BE2C (cell line): ENCODE measurements around the gene PPIB.

Source experiments
- DNase-seq: peaks from one replicate; pipeline ENCODE4 v3.0.0-alpha.2; 2020
- H3K27me3 ChIP-seq: fragments of 250-450 bp; sonication (Bioruptor Pico); 2 replicates; pipeline ENCODE4 v1.5.1; 2020; ENCODE audit warnings: mild to moderate bottlenecking
- H3K36me3 ChIP-seq: fragments of 250-450 bp; sonication (Bioruptor Pico); 2 replicates; pipeline ENCODE4 v1.5.1; 2020; ENCODE audit warnings: mild to moderate bottlenecking
- H3K4me1 ChIP-seq: fragments of 250-450 bp; sonication (Bioruptor Pico); 2 replicates; pipeline ENCODE4 v1.5.1; 2020
- H3K4me3 ChIP-seq: 2 replicates; pipeline ENCODE4 v1.5.1; 2011; ENCODE audit warnings: low read depth, low read length
- H3K9me3 ChIP-seq: fragments of 250-450 bp; sonication (Bioruptor Pico); 2 replicates; pipeline ENCODE4 v1.5.1; 2020
- TF ChIP-seq, protein P1 (sequence below): IDR thresholded peaks from 2 replicates; pipeline ENCODE4 v1.5.1; 2012; ENCODE audit warnings: mild to moderate bottlenecking, low read depth, low read length

PPIB gene

GRCh38 chr15:64182859-64183370 lies 20.1 kb upstream of the PPIB start:
- TF ChIP-seq, protein P1, sequence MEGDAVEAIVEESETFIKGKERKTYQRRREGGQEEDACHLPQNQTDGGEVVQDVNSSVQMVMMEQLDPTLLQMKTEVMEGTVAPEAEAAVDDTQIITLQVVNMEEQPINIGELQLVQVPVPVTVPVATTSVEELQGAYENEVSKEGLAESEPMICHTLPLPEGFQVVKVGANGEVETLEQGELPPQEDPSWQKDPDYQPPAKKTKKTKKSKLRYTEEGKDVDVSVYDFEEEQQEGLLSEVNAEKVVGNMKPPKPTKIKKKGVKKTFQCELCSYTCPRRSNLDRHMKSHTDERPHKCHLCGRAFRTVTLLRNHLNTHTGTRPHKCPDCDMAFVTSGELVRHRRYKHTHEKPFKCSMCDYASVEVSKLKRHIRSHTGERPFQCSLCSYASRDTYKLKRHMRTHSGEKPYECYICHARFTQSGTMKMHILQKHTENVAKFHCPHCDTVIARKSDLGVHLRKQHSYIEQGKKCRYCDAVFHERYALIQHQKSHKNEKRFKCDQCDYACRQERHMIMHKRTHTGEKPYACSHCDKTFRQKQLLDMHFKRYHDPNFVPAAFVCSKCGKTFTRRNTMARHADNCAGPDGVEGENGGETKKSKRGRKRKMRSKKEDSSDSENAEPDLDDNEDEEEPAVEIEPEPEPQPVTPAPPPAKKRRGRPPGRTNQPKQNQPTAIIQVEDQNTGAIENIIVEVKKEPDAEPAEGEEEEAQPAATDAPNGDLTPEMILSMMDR, result no peak
- H3K27me3 ChIP-seq, result no peaks in the 10 kb centered on the region
- H3K4me3 ChIP-seq, result no peak overlapping the region
- no peak for DNase-seq
- H3K36me3 ChIP-seq, result peaks cover 4% of the 10 kb centered on the region
- H3K9me3 ChIP-seq, result no peaks in the 10 kb centered on the region
- peaks cover 12% of the 10 kb centered on the region; the same call in 1 of the 2 replicates for H3K4me1 ChIP-seq

GRCh38 chr15:64180235-64180824 lies 17.5 kb upstream of the PPIB start:
- Histone ChIP-seq H3K9me3 (no peaks in the 10 kb centered on the region), H3K4me1 (peaks cover 12% of the 10 kb centered on the region; the same call in 1 of the 2 replicates), H3K4me3 (peak overlapping the region; percentile 13; the same call in 1 of the 2 replicates), H3K27me3 (no peaks in the 10 kb centered on the region), H3K36me3 (peaks cover 3% of the 10 kb centered on the region; the same call in 1 of the 2 replicates)
- DNase-seq, result peak; percentile 76
- TF ChIP-seq, protein P1, result no peak

DNA sequence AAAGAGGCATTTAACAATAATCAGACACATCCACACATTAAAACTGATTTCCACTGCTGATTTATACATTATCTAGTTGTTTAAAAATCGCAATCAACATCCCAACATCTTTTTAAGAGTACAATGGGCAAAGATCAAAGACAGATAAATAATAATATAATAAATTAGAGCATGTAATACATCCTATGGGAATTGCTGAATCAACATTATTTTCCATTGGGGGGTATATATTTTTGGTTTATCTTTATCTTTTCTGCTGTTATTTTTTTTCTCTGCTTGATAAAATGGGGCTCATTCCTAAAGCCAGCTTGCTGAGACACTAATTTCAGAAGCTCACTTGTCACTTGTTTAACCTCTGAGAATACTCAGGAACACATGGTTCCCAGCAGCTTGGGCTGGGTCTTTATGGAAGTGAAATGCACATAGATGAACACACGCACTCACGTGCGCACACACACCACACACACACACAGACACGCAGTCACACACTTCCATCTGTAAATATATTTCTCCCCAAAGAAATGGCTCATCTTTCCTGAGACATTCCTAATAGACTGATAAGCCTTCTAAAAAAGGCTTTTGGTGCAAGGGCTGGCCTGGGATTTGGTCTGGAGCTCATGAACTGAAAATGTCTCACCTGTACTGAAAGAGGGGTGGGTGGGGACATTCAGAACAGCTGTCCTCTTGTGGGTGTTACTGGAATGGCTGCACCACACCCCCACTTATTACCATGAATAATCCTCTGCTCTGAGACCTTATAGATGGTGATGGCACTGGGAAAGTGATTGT lies 3.5 kb upstream of the PPIB start:
- Histone ChIP-seq H3K36me3 (peaks cover 9% of the 10 kb centered on the region), H3K9me3 (no peaks in the 10 kb centered on the region), H3K4me1 (peaks cover 3% of the 10 kb centered on the region; the same call in 1 of the 2 replicates), H3K4me3 (no peak overlapping the region), H3K27me3 (no peaks in the 10 kb centered on the region)
- no peak for DNase-seq
- TF ChIP-seq, protein P1, result no peak

DNA sequence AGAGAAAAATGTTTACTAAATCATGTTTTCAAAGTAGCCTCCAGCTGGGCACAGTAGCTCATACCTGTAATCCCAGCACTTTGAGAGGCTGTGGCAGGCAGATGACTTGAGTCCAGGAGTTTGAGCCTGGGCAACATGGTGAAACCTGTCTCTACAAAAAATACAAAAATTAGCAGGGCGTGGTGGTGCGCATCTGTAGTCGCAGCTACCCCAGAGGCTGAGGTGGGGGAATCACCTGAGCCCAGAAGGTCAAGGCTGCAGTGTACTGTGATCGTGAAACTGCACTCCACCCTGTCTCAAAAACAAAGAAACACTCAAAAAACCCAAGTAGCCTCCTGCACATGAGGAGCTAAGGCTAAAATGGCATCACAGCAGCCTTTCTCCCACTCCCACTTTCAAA lies 1.6 kb upstream of the PPIB start:
- no peak for DNase-seq
- no peak overlapping the region for H3K4me3 ChIP-seq
- H3K9me3 ChIP-seq, result no peaks in the 10 kb centered on the region
- H3K4me1 ChIP-seq, result peaks cover 3% of the 10 kb centered on the region; the same call in 1 of the 2 replicates
- TF ChIP-seq, protein P1, result no peak
- H3K36me3 ChIP-seq, result peaks cover 26% of the 10 kb centered on the region
- no peaks in the 10 kb centered on the region for H3K27me3 ChIP-seq

- peaks cover 33% of the 10 kb centered on the region for H3K36me3 ChIP-seq
- peak overlapping the region; percentile 38 for H3K4me3 ChIP-seq
- H3K27me3 ChIP-seq, result no peaks in the 10 kb centered on the region
- TF ChIP-seq, protein P1, result no peak
- peaks cover 3% of the 10 kb centered on the region; the same call in 1 of the 2 replicates for H3K4me1 ChIP-seq
- no peaks in the 10 kb centered on the region for H3K9me3 ChIP-seq
- no peak for DNase-seq
Measured at GRCh38 chr15:64163659-64164362, 989 bp upstream of the PPIB start.
